Measurements from ENCODE around the gene COL5A2. TPM values are rescaled to one million over a fixed set of nuclear protein-coding genes. Genes with fewer than 3 reads are reported as not detected.
A peak's percentile ranks its signal among the peaks of the same experiment; 100 is the strongest.

COL5A2 gene
- polyA plus RNA-seq, 4 donors, result 0.45 to 66.1 (median 7.8) TPM

- H3K36me3 ChIP-seq (ENCODE audit: control insufficient read depth in 3 of 3, insufficient read depth in 2 of 3, low read depth in 1 of 3, low read length in 3 of 3), result no peaks in the 10 kb centered on the region
- 51 to 77% (median 71%) methylated on average over 2 of the region's 2 CpGs for WGBS, 3 donors
- H3K4me3 ChIP-seq (ENCODE audit: low read depth in 1 of 3, low read length in 3 of 3), result no peak overlapping the region
- H3K4me1 ChIP-seq (ENCODE audit: control insufficient read depth in 3 of 3, insufficient read depth in 2 of 3, low read depth in 1 of 3, low read length in 2 of 3), result no peaks in the 10 kb centered on the region
- H3K9me3 ChIP-seq (ENCODE audit: control insufficient read depth in 2 of 2, insufficient read depth in 1 of 2, low read depth in 1 of 2, low read length in 1 of 2), result no peaks in the 10 kb centered on the region
- FAIRE-seq (no peak), DNase-seq (peak in 1 of 2 donors; percentile 8)
- H3K27me3 ChIP-seq (ENCODE audit: control insufficient read depth in 3 of 3, insufficient read depth in 3 of 3, low read length in 3 of 3), result no peaks in the 10 kb centered on the region
- H3K27ac ChIP-seq (ENCODE audit: low read depth in 1 of 3, low read length in 2 of 3), result peak overlapping the region in 1 of 3 donors; percentile 9
Observed at GRCh38 chr2:189014449-189015138, 165.0 kb downstream of the COL5A2 start.

- Histone ChIP-seq H3K27ac (ENCODE audit: low read depth in 1 of 3, low read length in 2 of 3) (peak overlapping the region in 1 of 3 donors; percentile 9), H3K4me3 (ENCODE audit: low read depth in 1 of 3, low read length in 3 of 3) (no peak overlapping the region), H3K27me3 (ENCODE audit: control insufficient read depth in 3 of 3, insufficient read depth in 3 of 3, low read length in 3 of 3) (no peaks in the 10 kb centered on the region), H3K36me3 (ENCODE audit: control insufficient read depth in 3 of 3, insufficient read depth in 2 of 3, low read depth in 1 of 3, low read length in 3 of 3) (no peaks in the 10 kb centered on the region), H3K9me3 (ENCODE audit: control insufficient read depth in 2 of 2, insufficient read depth in 1 of 2, low read depth in 1 of 2, low read length in 1 of 2) (no peaks in the 10 kb centered on the region), H3K4me1 (ENCODE audit: control insufficient read depth in 3 of 3, insufficient read depth in 2 of 3, low read depth in 1 of 3, low read length in 2 of 3) (no peaks in the 10 kb centered on the region)
- 58 to 73% (median 64%) methylated on average over 2 of the region's 2 CpGs for WGBS, 3 donors
- no peak for FAIRE-seq
- no peak for DNase-seq
Observed at GRCh38 chr2:189013671-189014448, 165.7 kb downstream of the COL5A2 start.

DNA sequence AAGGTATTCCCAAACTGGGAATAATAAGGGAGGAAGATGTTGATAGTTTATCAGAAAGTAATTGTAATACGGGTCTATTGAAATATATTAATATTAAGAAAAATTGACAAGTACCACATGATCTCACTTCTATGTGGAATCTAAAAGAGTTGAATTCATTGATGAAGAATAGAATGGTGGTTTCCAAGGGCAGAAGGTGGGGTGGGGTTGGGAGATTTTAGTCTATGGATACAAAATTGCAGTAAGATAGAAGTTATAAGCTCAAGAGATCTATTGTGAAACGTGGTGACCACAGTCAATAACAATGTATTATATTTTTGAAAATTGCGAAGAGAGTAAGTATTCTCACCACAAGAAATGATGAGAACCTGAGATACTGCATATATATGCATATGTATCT lies 166.5 kb downstream of the COL5A2 start:
- Histone ChIP-seq H3K36me3 (ENCODE audit: control insufficient read depth in 3 of 3, insufficient read depth in 2 of 3, low read depth in 1 of 3, low read length in 3 of 3) (no peaks in the 10 kb centered on the region), H3K4me1 (ENCODE audit: control insufficient read depth in 3 of 3, insufficient read depth in 2 of 3, low read depth in 1 of 3, low read length in 2 of 3) (no peaks in the 10 kb centered on the region), H3K27me3 (ENCODE audit: control insufficient read depth in 3 of 3, insufficient read depth in 3 of 3, low read length in 3 of 3) (no peaks in the 10 kb centered on the region), H3K27ac (ENCODE audit: low read depth in 1 of 3, low read length in 2 of 3) (no peak overlapping the region), H3K9me3 (ENCODE audit: control insufficient read depth in 2 of 2, insufficient read depth in 1 of 2, low read depth in 1 of 2, low read length in 1 of 2) (no peaks in the 10 kb centered on the region), H3K4me3 (ENCODE audit: low read depth in 1 of 3, low read length in 3 of 3) (no peak overlapping the region)
- WGBS, 3 donors, result 77 to 91% (median 80%) methylated on average over 3 of the region's 3 CpGs
- FAIRE-seq, result no peak
- no peak for DNase-seq

- Histone ChIP-seq H3K36me3 (ENCODE audit: control insufficient read depth in 3 of 3, insufficient read depth in 2 of 3, low read depth in 1 of 3, low read length in 3 of 3) (peaks cover 0 to 4% (median 0%) of the 10 kb centered on the region in 3 donors), H3K4me3 (ENCODE audit: low read depth in 1 of 3, low read length in 3 of 3) (no peak overlapping the region), H3K9me3 (ENCODE audit: control insufficient read depth in 2 of 2, insufficient read depth in 1 of 2, low read depth in 1 of 2, low read length in 1 of 2) (no peaks in the 10 kb centered on the region), H3K4me1 (ENCODE audit: control insufficient read depth in 3 of 3, insufficient read depth in 2 of 3, low read depth in 1 of 3, low read length in 2 of 3) (no peaks in the 10 kb centered on the region), H3K27me3 (ENCODE audit: control insufficient read depth in 3 of 3, insufficient read depth in 3 of 3, low read length in 3 of 3) (no peaks in the 10 kb centered on the region), H3K27ac (ENCODE audit: low read depth in 1 of 3, low read length in 2 of 3) (no peak overlapping the region)
- DNase-seq (no peak), FAIRE-seq (no peak)
- 37 to 66% (median 63%) methylated on average over 1 of the region's 1 CpG for WGBS, 3 donors
Observed at GRCh38 chr2:189012351-189012750, 167.2 kb downstream of the COL5A2 start.

DNA sequence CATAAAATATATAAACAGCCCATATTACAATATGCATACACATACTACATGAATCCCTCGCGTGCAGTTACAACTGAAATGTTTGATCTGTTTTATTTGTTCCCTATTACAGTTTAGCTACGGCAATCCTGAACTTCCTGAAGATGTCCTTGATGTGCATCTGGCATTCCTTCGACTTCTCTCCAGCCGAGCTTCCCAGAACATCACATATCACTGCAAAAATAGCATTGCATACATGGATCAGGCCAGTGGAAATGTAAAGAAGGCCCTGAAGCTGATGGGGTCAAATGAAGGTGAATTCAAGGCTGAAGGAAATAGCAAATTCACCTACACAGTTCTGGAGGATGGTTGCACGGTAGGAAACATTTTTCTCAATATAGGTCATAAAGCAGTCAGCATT lies 169.0 kb downstream of the COL5A2 start:
- H3K4me3 ChIP-seq (ENCODE audit: low read depth in 1 of 3, low read length in 3 of 3), result no peak overlapping the region
- H3K4me1 ChIP-seq (ENCODE audit: control insufficient read depth in 3 of 3, insufficient read depth in 2 of 3, low read depth in 1 of 3, low read length in 2 of 3), result no peaks in the 10 kb centered on the region
- H3K9me3 ChIP-seq (ENCODE audit: control insufficient read depth in 2 of 2, insufficient read depth in 1 of 2, low read depth in 1 of 2, low read length in 1 of 2), result no peaks in the 10 kb centered on the region
- H3K27ac ChIP-seq (ENCODE audit: low read depth in 1 of 3, low read length in 2 of 3), result no peak overlapping the region
- WGBS, 3 donors, result 72 to 83% (median 78%) methylated on average over 6 of the region's 6 CpGs
- DNase-seq (no peak), FAIRE-seq (no peak)
- H3K36me3 ChIP-seq (ENCODE audit: control insufficient read depth in 3 of 3, insufficient read depth in 2 of 3, low read depth in 1 of 3, low read length in 3 of 3), result peaks cover 0 to 6% (median 0%) of the 10 kb centered on the region in 3 donors
- no peaks in the 10 kb centered on the region for H3K27me3 ChIP-seq (ENCODE audit: control insufficient read depth in 3 of 3, insufficient read depth in 3 of 3, low read length in 3 of 3)

DNA sequence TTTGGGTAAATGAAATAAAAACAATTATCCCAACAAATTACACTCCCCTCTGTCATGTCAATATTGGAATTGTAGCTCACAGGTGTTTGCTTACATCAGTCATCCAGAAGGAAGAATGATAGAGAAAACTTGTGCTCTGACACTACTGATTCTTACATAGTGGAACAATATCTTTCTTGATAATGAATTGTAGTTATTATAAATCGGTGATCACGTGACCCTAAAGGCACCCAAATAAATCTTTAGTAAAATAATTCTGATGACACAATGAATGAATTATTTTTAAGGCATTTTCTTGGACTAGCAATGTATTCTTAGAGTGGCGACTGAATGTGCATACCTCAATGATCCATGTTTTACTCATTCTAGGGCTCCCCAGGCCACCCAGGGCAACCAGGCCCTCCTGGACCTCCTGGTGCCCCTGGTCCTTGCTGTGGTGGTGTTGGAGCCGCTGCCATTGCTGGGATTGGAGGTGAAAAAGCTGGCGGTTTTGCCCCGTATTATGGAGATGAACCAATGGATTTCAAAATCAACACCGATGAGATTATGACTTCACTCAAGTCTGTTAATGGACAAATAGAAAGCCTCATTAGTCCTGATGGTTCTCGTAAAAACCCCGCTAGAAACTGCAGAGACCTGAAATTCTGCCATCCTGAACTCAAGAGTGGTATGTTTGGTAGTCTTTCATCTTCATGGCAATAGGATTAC lies 170.9 kb downstream of the COL5A2 start:
- Histone ChIP-seq H3K27ac (ENCODE audit: low read depth in 1 of 3, low read length in 2 of 3) (no peak overlapping the region), H3K27me3 (ENCODE audit: control insufficient read depth in 3 of 3, insufficient read depth in 3 of 3, low read length in 3 of 3) (no peaks in the 10 kb centered on the region), H3K4me3 (ENCODE audit: low read depth in 1 of 3, low read length in 3 of 3) (no peak overlapping the region), H3K4me1 (ENCODE audit: control insufficient read depth in 3 of 3, insufficient read depth in 2 of 3, low read depth in 1 of 3, low read length in 2 of 3) (no peaks in the 10 kb centered on the region), H3K36me3 (ENCODE audit: control insufficient read depth in 3 of 3, insufficient read depth in 2 of 3, low read depth in 1 of 3, low read length in 3 of 3) (peaks cover 0 to 13% (median 0%) of the 10 kb centered on the region in 3 donors), H3K9me3 (ENCODE audit: control insufficient read depth in 2 of 2, insufficient read depth in 1 of 2, low read depth in 1 of 2, low read length in 1 of 2) (no peaks in the 10 kb centered on the region)
- DNase-seq (no peak), FAIRE-seq (no peak)
- 77 to 82% (median 80%) methylated on average over 9 of the region's 9 CpGs for WGBS, 3 donors

GRCh38 chr2:189002079-189002478 lies 177.5 kb downstream of the COL5A2 start:
- 13 to 27% (median 20%) methylated on average over 1 of the region's 1 CpG for WGBS, 3 donors
- no peak overlapping the region for H3K4me3 ChIP-seq (ENCODE audit: low read depth in 1 of 3, low read length in 3 of 3)
- DNase-seq, result no peak
- H3K27me3 ChIP-seq (ENCODE audit: control insufficient read depth in 3 of 3, insufficient read depth in 3 of 3, low read length in 3 of 3), result no peaks in the 10 kb centered on the region
- no peaks in the 10 kb centered on the region for H3K4me1 ChIP-seq (ENCODE audit: control insufficient read depth in 3 of 3, insufficient read depth in 2 of 3, low read depth in 1 of 3, low read length in 2 of 3)
- H3K27ac ChIP-seq (ENCODE audit: low read depth in 1 of 3, low read length in 2 of 3), result peak overlapping the region in 1 of 3 donors; percentile 24
- no peak for FAIRE-seq
- H3K36me3 ChIP-seq (ENCODE audit: control insufficient read depth in 3 of 3, insufficient read depth in 2 of 3, low read depth in 1 of 3, low read length in 3 of 3), result peaks cover 0 to 15% (median 0%) of the 10 kb centered on the region in 3 donors
- no peaks in the 10 kb centered on the region for H3K9me3 ChIP-seq (ENCODE audit: control insufficient read depth in 2 of 2, insufficient read depth in 1 of 2, low read depth in 1 of 2, low read length in 1 of 2)

- peaks cover 0 to 11% (median 0%) of the 10 kb centered on the region in 3 donors for H3K36me3 ChIP-seq (ENCODE audit: control insufficient read depth in 3 of 3, insufficient read depth in 2 of 3, low read depth in 1 of 3, low read length in 3 of 3)
- FAIRE-seq, result no peak
Observed at GRCh38 chr2:189000221-189000620, 179.3 kb downstream of the COL5A2 start.

More at GRCh38 chr2:189000221-189000620, 179.3 kb downstream of the COL5A2 start:
- Histone ChIP-seq H3K4me3 (ENCODE audit: low read depth in 1 of 3, low read length in 3 of 3) (no peak overlapping the region), H3K27me3 (ENCODE audit: control insufficient read depth in 3 of 3, insufficient read depth in 3 of 3, low read length in 3 of 3) (no peaks in the 10 kb centered on the region), H3K9me3 (ENCODE audit: control insufficient read depth in 2 of 2, insufficient read depth in 1 of 2, low read depth in 1 of 2, low read length in 1 of 2) (no peaks in the 10 kb centered on the region), H3K27ac (ENCODE audit: low read depth in 1 of 3, low read length in 2 of 3) (no peak overlapping the region), H3K4me1 (ENCODE audit: control insufficient read depth in 3 of 3, insufficient read depth in 2 of 3, low read depth in 1 of 3, low read length in 2 of 3) (no peaks in the 10 kb centered on the region)
- no peak for DNase-seq

All from small intestine (tissue), 7 donors.